K562 (cell line): ENCODE measurements around the gene SYCP2. TPM values are rescaled to one million over a fixed set of nuclear protein-coding genes. Genes with fewer than 3 reads are reported as not detected.

Source experiments
- ATAC-seq: fragments of 200-7000 bp; cut with Tn5 transposase; 3 replicates; pipeline ENCODE4 v1.9.1; 2020; ENCODE audit warnings: moderate library complexity
- BruUV-seq: library from RNA; stranded (reverse); fragments of 400-500 nt; replicated peaks from 2 replicates; lab custom pipeline; 2021; lab: Mats Ljungman, UMichigan
- CTCF ChIA-PET: fragments of 300-600 bp; formaldehyde crosslinking; extraction: SDS; loops from one replicate; lab custom pipeline; 2021; ENCODE audit warnings: low intra/inter-chr PET ratio; lab: Yijun Ruan, JAX
- POLR2A ChIA-PET: fragments of 300-600, 350-650 bp; sonication (Branson Sonifier 250); formaldehyde crosslinking; extraction: SDS; loops from one replicate; lab custom pipeline; 2021; ENCODE audit warnings: antibody characterized with exemption, inconsistent platforms; lab: Yijun Ruan, JAX
- DNase-seq, 4 experiments: peaks; one replicate each; pipeline versions ENCODE4 v3.0.0 to v3.0.0-alpha.2; 2011 to 2018; ENCODE audit warnings: low spot score in 3 of 4, mixed read lengths in 3 of 4; ENCODE audit errors: extremely low read depth in 1 of 4
- FAIRE-seq: peaks from 2 replicates; lab custom pipeline; 2011; peaks lifted over from hg19 to GRCh38; lab: Jason Lieb, UNC
- H2AFZ ChIP-seq: 2 replicates; pipeline ENCODE4 v1.6.0; 2011; ENCODE audit warnings: low read depth, low read length, control low read depth, inconsistent platforms
- H3K27ac ChIP-seq: fragments of 200-600 bp; 3 replicates; pipeline ENCODE4 v1.8.0; 2011; ENCODE audit warnings: low read depth, mild to moderate bottlenecking, control low read depth, inconsistent platforms, low read length, moderate library complexity, mixed read lengths; ENCODE audit errors: extremely low read depth
- H3K27me3 ChIP-seq, 2 experiments: fragments of 300-600 bp in 1 of 2; 2 replicates in 1 of 2; 3 replicates in 1 of 2; pipeline versions ENCODE4 v1.6.0 to v1.8.0; 2011; ENCODE audit warnings: inconsistent platforms in 2 of 2, low read length in 2 of 2, mild to moderate bottlenecking in 1 of 2, mixed read lengths in 1 of 2, moderate library complexity in 1 of 2; ENCODE audit not compliant: control insufficient read depth in 2 of 2, insufficient read depth in 2 of 2
- H3K36me3 ChIP-seq: fragments of 300-600 bp; 3 replicates; pipeline ENCODE4 v1.8.0; 2011; ENCODE audit warnings: mild to moderate bottlenecking, low read length, inconsistent platforms; ENCODE audit not compliant: control insufficient read depth, insufficient read depth
- H3K4me1 ChIP-seq, 2 experiments: fragments of 200-600 bp in 1 of 2; replicated peaks in 1 of 2; 2 replicates in 1 of 2; 3 replicates in 1 of 2; pipeline versions ENCODE4 v1.5.1 to v1.8.0; 2011; ENCODE audit warnings: inconsistent platforms in 2 of 2, low read length in 2 of 2, mild to moderate bottlenecking in 1 of 2, mixed read lengths in 1 of 2, moderate library complexity in 1 of 2; ENCODE audit not compliant: control insufficient read depth in 2 of 2, insufficient read depth in 2 of 2
- H3K4me2 ChIP-seq: 2 replicates; pipeline ENCODE4 v1.6.1; 2011; ENCODE audit warnings: low read length, control low read depth, inconsistent platforms, mixed read lengths; ENCODE audit not compliant: insufficient read depth
- H3K4me3 ChIP-seq: fragments of 200-600 bp; sonication (generic), shearing (Covaris generic); 2 replicates; pipeline ENCODE4 v1.5.1; 2016; ENCODE audit warnings: control low read depth, inconsistent platforms
- H3K79me2 ChIP-seq: fragments of 200-600 bp; 3 replicates; pipeline ENCODE4 v1.8.0; 2011; ENCODE audit warnings: low read length, inconsistent platforms; ENCODE audit not compliant: control insufficient read depth, insufficient read depth
- H3K9ac ChIP-seq, 2 experiments: 2 replicates each; pipeline versions ENCODE4 v1.6.0 to v1.6.1; 2011; ENCODE audit warnings: low read depth in 2 of 2, low read length in 2 of 2, control low read depth in 1 of 2, inconsistent platforms in 1 of 2, mild to moderate bottlenecking in 1 of 2, mixed read lengths in 1 of 2; ENCODE audit not compliant: insufficient read depth in 1 of 2
- H3K9me1 ChIP-seq: one replicate; pipeline ENCODE4 v1.6.0; 2011; ENCODE audit warnings: inconsistent platforms, mild to moderate bottlenecking, low read length, moderate library complexity; ENCODE audit not compliant: control insufficient read depth, insufficient read depth
- H3K9me3 ChIP-seq: replicated peaks from 2 replicates; pipeline ENCODE4 v1.5.1; 2011; ENCODE audit warnings: low read depth, low read length, inconsistent platforms; ENCODE audit not compliant: control insufficient read depth, insufficient read depth
- H4K20me1 ChIP-seq: replicated peaks from 2 replicates; pipeline ENCODE4 v1.6.1; 2011; ENCODE audit warnings: low read length, inconsistent platforms, mixed read lengths; ENCODE audit not compliant: control insufficient read depth, insufficient read depth
- MBD1 ChIP-seq: fragments of 250-450 bp; sonication (Bioruptor Pico); IDR thresholded peaks from 2 replicates; pipeline ENCODE4 v1.8.0; 2022; ENCODE audit warnings: inconsistent platforms
- ZBTB5 ChIP-seq: fragments of 450-650 bp; IDR thresholded peaks from 2 replicates; pipeline ENCODE4 v1.6.1; 2017; ENCODE audit warnings: antibody characterized with exemption
- ZBTB9 ChIP-seq: fragments of 450-650 bp; formaldehyde crosslinking; IDR thresholded peaks from 2 replicates; pipeline ENCODE4 v1.4.0; 2020; ENCODE audit warnings: mild to moderate bottlenecking, moderate library complexity
- WGBS: fragments of 100-300 bp; shearing (Covaris generic); methylation state at CpG from one replicate; pipeline ENCODE4 v1.1.6; 2016; ENCODE audit warnings: low coverage, mixed read lengths; ENCODE audit not compliant: insufficient coverage; ENCODE audit errors: missing lambda C conversion rate; 5-methylcytosine and 5-hydroxymethylcytosine counted together
- in situ Hi-C: fragments of 300-500 bp; cut with MboI; formaldehyde crosslinking; loops from 4 replicates; pipeline ENCODE4 v1.15.0; 2018; ENCODE audit warnings: inconsistent platforms, mixed read lengths
- intact Hi-C: fragments of 100-400 bp; cut with micrococcal nuclease; formaldehyde crosslinking; loops from 2 replicates; pipeline ENCODE4 v1.14.2; 2022
- polyA plus RNA-seq, 8 experiments: library from polyadenylated mRNA; depleted of rRNA in 4 of 8; stranded (reverse) in 5 of 8; unstranded in 3 of 8; fragments of >200 nt; fragmentation: Nextera tagmentation in 2 of 8; fragmentation: Illumina TruSeq in 1 of 8; extraction: Ambion mirVana in 2 of 8; extraction: Trizol in 1 of 8; gene quantifications; 2 replicates each; pipeline versions ENCODE4 v1.2.1 to v1.2.3, GENCODE V29; 2011 to 2014; ENCODE audit warnings: inconsistent platforms in 1 of 8, missing spikeins in 1 of 8
- total RNA-seq, 7 experiments: library from RNA; depleted of rRNA in 6 of 7; stranded (reverse); fragments of >200 nt in 6 of 7; fragmentation: Illumina TruSeq in 2 of 7; extraction: Trizol in 2 of 7; gene quantifications; 2 replicates each; pipeline versions ENCODE4 v1.2.1 to v1.2.3, GENCODE V29; 2011 to 2021; ENCODE audit warnings: low replicate concordance in 1 of 7

SYCP2 gene
- total and polyA plus RNA-seq, 9 of the 15 experiments (the other 6 are each of a cell fraction or from before 2014, with no cell fraction given): 0.24 to 1.6 (median 0.67) TPM

- no peak for TF ChIP-seq ZBTB5
- no peak for TF ChIP-seq ZBTB9 (CRISPR knock-in tag)
Measured at GRCh38 chr20:59864726-59865125, 68.7 kb downstream of the SYCP2 start (continued).

GRCh38 chr20:59863058-59863457 is 70.4 kb downstream of the SYCP2 start:
- no peaks in the 10 kb centered on the region for H3K9me3 ChIP-seq
- no peak for TF ChIP-seq MBD1 (CRISPR knock-in tag)
- TF ChIP-seq, all 486 proteins: peak for 0
- Histone ChIP-seq H3K4me1 (no peaks in the 10 kb centered on the region), H3K9me1 (no peaks in the 10 kb centered on the region), H3K79me2 (no peaks in the 10 kb centered on the region), H3K4me3 (no peak overlapping the region), H3K4me2 (no peak overlapping the region), H3K9ac (no peak overlapping the region), H3K36me3 (no peaks in the 10 kb centered on the region), H3K27ac (no peak overlapping the region), H3K27me3 (no peaks in the 10 kb centered on the region), H4K20me1 (no peaks in the 10 kb centered on the region), H2AFZ (no peak overlapping the region)
- ChIA-PET CTCF (no interaction called here), POLR2A (no interaction called here)
- no TSS peak for BruUV-seq
- ATAC-seq: no peak
- in situ Hi-C loops (no loop called here), intact Hi-C loops (no loop called here)
- WGBS: 2% methylated on average over 3 of the region's 3 CpGs
- FAIRE-seq: no peak
- no peak for DNase-seq
